Measurements from ENCODE around the gene NSD1.

Gene NSD1

GRCh38 chr5:177098470-177099141 lies 35.0 kb upstream of the NSD1 start:
- H3K9ac ChIP-seq (ENCODE audit: low read length) = no peak overlapping the region

GRCh38 chr5:177099422-177100093 lies 34.0 kb upstream of the NSD1 start:
- H3K36me3 ChIP-seq (ENCODE audit: control insufficient read depth, insufficient read depth, low read length) = peaks cover 27% of the 10 kb centered on the region
- H3K9ac ChIP-seq (ENCODE audit: low read length) = no peak overlapping the region
- H3K27me3 ChIP-seq (ENCODE audit: control insufficient read depth, insufficient read depth, low read length) = no peaks in the 10 kb centered on the region
- H3K4me1 ChIP-seq (ENCODE audit: control insufficient read depth, insufficient read depth, low read length) = peaks cover 17% of the 10 kb centered on the region; the same call in 1 of the 2 replicates
- H3K4me3 ChIP-seq (ENCODE audit: low read depth, low read length) = peak overlapping the region; percentile 16; the same call in 1 of the 2 replicates
- H3K27ac ChIP-seq (ENCODE audit: low read depth, low read length) = no peak overlapping the region
- no peaks in the 10 kb centered on the region for H3K9me3 ChIP-seq (ENCODE audit: control insufficient read depth, insufficient read depth, low read depth, low read length)

More at GRCh38 chr5:177098470-177099141, 35.0 kb upstream of the NSD1 start:
- Histone ChIP-seq H3K9me3 (ENCODE audit: control insufficient read depth, insufficient read depth, low read depth, low read length) (no peaks in the 10 kb centered on the region), H3K27ac (ENCODE audit: low read depth, low read length) (no peak overlapping the region), H3K4me3 (ENCODE audit: low read depth, low read length) (no peak overlapping the region), H3K27me3 (ENCODE audit: control insufficient read depth, insufficient read depth, low read length) (no peaks in the 10 kb centered on the region), H3K4me1 (ENCODE audit: control insufficient read depth, insufficient read depth, low read length) (peaks cover 17% of the 10 kb centered on the region; the same call in 1 of the 2 replicates), H3K36me3 (ENCODE audit: control insufficient read depth, insufficient read depth, low read length) (peaks cover 36% of the 10 kb centered on the region)

- Histone ChIP-seq H3K4me3 (ENCODE audit: low read depth, low read length) (no peak overlapping the region), H3K27me3 (ENCODE audit: control insufficient read depth, insufficient read depth, low read length) (no peaks in the 10 kb centered on the region), H3K9me3 (ENCODE audit: control insufficient read depth, insufficient read depth, low read depth, low read length) (no peaks in the 10 kb centered on the region), H3K4me1 (ENCODE audit: control insufficient read depth, insufficient read depth, low read length) (peaks cover 17% of the 10 kb centered on the region; the same call in 1 of the 2 replicates), H3K27ac (ENCODE audit: low read depth, low read length) (no peak overlapping the region), H3K9ac (ENCODE audit: low read length) (no peak overlapping the region), H3K36me3 (ENCODE audit: control insufficient read depth, insufficient read depth, low read length) (peaks cover 18% of the 10 kb centered on the region)
Observed at GRCh38 chr5:177100714-177101121, 32.9 kb upstream of the NSD1 start.

- no peak overlapping the region for H3K9ac ChIP-seq (ENCODE audit: low read length)
- H3K9me3 ChIP-seq (ENCODE audit: control insufficient read depth, insufficient read depth, low read depth, low read length) = no peaks in the 10 kb centered on the region
- H3K4me1 ChIP-seq (ENCODE audit: control insufficient read depth, insufficient read depth, low read length) = peaks cover 10% of the 10 kb centered on the region; the same call in 1 of the 2 replicates
- H3K27me3 ChIP-seq (ENCODE audit: control insufficient read depth, insufficient read depth, low read length) = no peaks in the 10 kb centered on the region
- H3K4me3 ChIP-seq (ENCODE audit: low read depth, low read length) = no peak overlapping the region
- no peaks in the 10 kb centered on the region for H3K36me3 ChIP-seq (ENCODE audit: control insufficient read depth, insufficient read depth, low read length)
- H3K27ac ChIP-seq (ENCODE audit: low read depth, low read length) = no peak overlapping the region
Observed at GRCh38 chr5:177103523-177104253, 29.9 kb upstream of the NSD1 start.

GRCh38 chr5:177105691-177106476 lies 27.7 kb upstream of the NSD1 start:
- H3K9ac ChIP-seq (ENCODE audit: low read length) = no peak overlapping the region
- H3K27me3 ChIP-seq (ENCODE audit: control insufficient read depth, insufficient read depth, low read length) = no peaks in the 10 kb centered on the region
- H3K4me1 ChIP-seq (ENCODE audit: control insufficient read depth, insufficient read depth, low read length) = no peaks in the 10 kb centered on the region
- H3K36me3 ChIP-seq (ENCODE audit: control insufficient read depth, insufficient read depth, low read length) = no peaks in the 10 kb centered on the region
- no peak overlapping the region for H3K27ac ChIP-seq (ENCODE audit: low read depth, low read length)
- no peaks in the 10 kb centered on the region for H3K9me3 ChIP-seq (ENCODE audit: control insufficient read depth, insufficient read depth, low read depth, low read length)
- no peak overlapping the region for H3K4me3 ChIP-seq (ENCODE audit: low read depth, low read length)

- Histone ChIP-seq H3K9ac (ENCODE audit: low read length) (no peak overlapping the region), H3K4me1 (ENCODE audit: control insufficient read depth, insufficient read depth, low read length) (no peaks in the 10 kb centered on the region), H3K27ac (ENCODE audit: low read depth, low read length) (no peak overlapping the region), H3K4me3 (ENCODE audit: low read depth, low read length) (no peak overlapping the region), H3K9me3 (ENCODE audit: control insufficient read depth, insufficient read depth, low read depth, low read length) (no peaks in the 10 kb centered on the region), H3K27me3 (ENCODE audit: control insufficient read depth, insufficient read depth, low read length) (no peaks in the 10 kb centered on the region), H3K36me3 (ENCODE audit: control insufficient read depth, insufficient read depth, low read length) (no peaks in the 10 kb centered on the region)
Observed at GRCh38 chr5:177107159-177107558, 26.4 kb upstream of the NSD1 start.

GRCh38 chr5:177109810-177110209 lies 23.8 kb upstream of the NSD1 start:
- no peaks in the 10 kb centered on the region for H3K4me1 ChIP-seq (ENCODE audit: control insufficient read depth, insufficient read depth, low read length)
- no peak overlapping the region for H3K27ac ChIP-seq (ENCODE audit: low read depth, low read length)
- H3K4me3 ChIP-seq (ENCODE audit: low read depth, low read length) = no peak overlapping the region
- no peaks in the 10 kb centered on the region for H3K9me3 ChIP-seq (ENCODE audit: control insufficient read depth, insufficient read depth, low read depth, low read length)
- no peaks in the 10 kb centered on the region for H3K27me3 ChIP-seq (ENCODE audit: control insufficient read depth, insufficient read depth, low read length)
- no peak overlapping the region for H3K9ac ChIP-seq (ENCODE audit: low read length)
- H3K36me3 ChIP-seq (ENCODE audit: control insufficient read depth, insufficient read depth, low read length) = no peaks in the 10 kb centered on the region

- Histone ChIP-seq H3K4me3 (ENCODE audit: low read depth, low read length) (no peak overlapping the region), H3K27ac (ENCODE audit: low read depth, low read length) (no peak overlapping the region), H3K9me3 (ENCODE audit: control insufficient read depth, insufficient read depth, low read depth, low read length) (no peaks in the 10 kb centered on the region), H3K4me1 (ENCODE audit: control insufficient read depth, insufficient read depth, low read length) (peaks cover 7% of the 10 kb centered on the region), H3K27me3 (ENCODE audit: control insufficient read depth, insufficient read depth, low read length) (no peaks in the 10 kb centered on the region; the same call in 1 of the 2 replicates), H3K9ac (ENCODE audit: low read length) (no peak overlapping the region), H3K36me3 (ENCODE audit: control insufficient read depth, insufficient read depth, low read length) (no peaks in the 10 kb centered on the region)
Observed at GRCh38 chr5:177111720-177112394, 21.7 kb upstream of the NSD1 start.

- H3K4me3 ChIP-seq (ENCODE audit: low read depth, low read length) = no peak overlapping the region
- no peaks in the 10 kb centered on the region for H3K9me3 ChIP-seq (ENCODE audit: control insufficient read depth, insufficient read depth, low read depth, low read length)
- no peak overlapping the region for H3K27ac ChIP-seq (ENCODE audit: low read depth, low read length)
- H3K27me3 ChIP-seq (ENCODE audit: control insufficient read depth, insufficient read depth, low read length) = no peaks in the 10 kb centered on the region; the same call in 1 of the 2 replicates
- H3K4me1 ChIP-seq (ENCODE audit: control insufficient read depth, insufficient read depth, low read length) = peaks cover 7% of the 10 kb centered on the region
- no peaks in the 10 kb centered on the region for H3K36me3 ChIP-seq (ENCODE audit: control insufficient read depth, insufficient read depth, low read length)
- no peak overlapping the region for H3K9ac ChIP-seq (ENCODE audit: low read length)
Observed at GRCh38 chr5:177112589-177113220, 20.9 kb upstream of the NSD1 start.

Data from HUES6 (cell line).